Prostate gland (tissue), 2 donors: Measurements from ENCODE around the gene CSNK1G2.

Experiments used
- CTCF ChIP-seq, 4 experiments: fragments of 200-600 bp in 2 of 4; fragments of 450-650 bp in 2 of 4; sonication (generic) in 2 of 4; IDR thresholded peaks; 1 replicate in 3 of 4; 2 replicates in 1 of 4; pipeline ENCODE4 v1.5.1; 2016 to 2019; ENCODE audit warnings: antibody characterized with exemption in 4 of 4, mild to moderate bottlenecking in 2 of 4, moderate library complexity in 2 of 4
- POLR2A ChIP-seq: fragments of 450-650 bp; IDR thresholded peaks from one replicate; pipeline ENCODE4 v1.6.1; 2016; ENCODE audit warnings: antibody characterized with exemption, mild to moderate bottlenecking
- POLR2AphosphoS5 ChIP-seq: sonication (generic); formaldehyde crosslinking; IDR thresholded peaks from one replicate; pipeline ENCODE4 v1.6.1; 2017; ENCODE audit warnings: antibody characterized with exemption

GRCh38 chr19:1938071-1938470, 2.9 kb upstream of the CSNK1G2 start:
- no peak for TF ChIP-seq CTCF (IDR thresholded peaks at IDR 0.05)
- TF ChIP-seq POLR2A: no peak
- no peak for TF ChIP-seq POLR2AphosphoS5
